ENCODE measurements around the gene WIPF2.
"Not testable (repeated sequence)": the region's sequence is repeated elsewhere in the genome, so short reads cannot be mapped to it uniquely, and the experiment has no call there.

The WIPF2 gene

DNA sequence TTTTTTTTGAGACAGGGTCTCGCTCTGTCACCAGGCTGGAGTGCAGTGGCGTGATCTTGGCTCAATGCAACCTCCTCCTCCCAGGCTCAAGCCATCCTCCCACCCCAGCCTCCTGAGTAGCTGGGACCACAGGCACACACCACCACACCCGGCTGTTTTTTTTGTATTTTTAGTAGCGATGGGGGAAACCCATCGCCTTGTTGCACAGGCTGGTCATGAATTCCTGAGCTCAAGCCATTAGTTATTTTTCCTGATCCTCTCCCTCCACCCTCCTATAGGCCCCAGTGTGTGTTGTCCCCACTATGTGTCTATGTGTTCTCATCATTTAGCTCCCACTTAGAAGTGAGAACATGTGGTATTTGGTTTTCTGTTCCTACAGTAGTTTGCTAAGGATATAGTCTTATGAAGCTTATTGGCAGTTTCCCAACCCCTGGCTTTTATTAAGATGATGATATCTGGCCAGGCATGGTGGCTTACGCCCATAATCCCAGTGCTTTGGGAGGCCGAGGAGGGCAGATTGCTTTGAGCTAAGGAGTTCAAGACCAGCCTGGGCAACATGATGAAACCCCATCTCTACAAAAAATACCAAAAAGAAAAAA, 80.2 kb downstream of the WIPF2 start:
- not testable (repeated sequence) for DNase-seq

DNA sequence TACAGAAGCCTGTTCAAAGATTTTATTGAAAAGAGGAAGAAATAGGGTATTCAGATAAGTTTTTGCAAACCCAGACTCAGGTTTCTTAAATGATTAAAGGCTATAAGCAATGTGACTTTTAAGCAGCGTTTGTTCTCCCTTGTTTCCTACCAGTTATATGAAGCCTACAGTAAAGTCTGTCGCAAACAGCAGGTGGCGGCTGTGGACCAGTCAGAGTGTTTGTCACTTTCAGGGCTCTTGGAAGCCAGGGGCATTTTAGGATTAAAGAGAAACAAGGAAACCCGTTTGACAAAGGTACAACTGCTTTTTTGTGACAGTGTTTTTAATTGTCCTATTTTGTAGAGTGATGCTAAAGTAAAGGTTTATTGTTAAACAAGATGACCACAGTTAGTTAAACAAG, 82.2 kb downstream of the WIPF2 start:
- no peak for DNase-seq

DNA sequence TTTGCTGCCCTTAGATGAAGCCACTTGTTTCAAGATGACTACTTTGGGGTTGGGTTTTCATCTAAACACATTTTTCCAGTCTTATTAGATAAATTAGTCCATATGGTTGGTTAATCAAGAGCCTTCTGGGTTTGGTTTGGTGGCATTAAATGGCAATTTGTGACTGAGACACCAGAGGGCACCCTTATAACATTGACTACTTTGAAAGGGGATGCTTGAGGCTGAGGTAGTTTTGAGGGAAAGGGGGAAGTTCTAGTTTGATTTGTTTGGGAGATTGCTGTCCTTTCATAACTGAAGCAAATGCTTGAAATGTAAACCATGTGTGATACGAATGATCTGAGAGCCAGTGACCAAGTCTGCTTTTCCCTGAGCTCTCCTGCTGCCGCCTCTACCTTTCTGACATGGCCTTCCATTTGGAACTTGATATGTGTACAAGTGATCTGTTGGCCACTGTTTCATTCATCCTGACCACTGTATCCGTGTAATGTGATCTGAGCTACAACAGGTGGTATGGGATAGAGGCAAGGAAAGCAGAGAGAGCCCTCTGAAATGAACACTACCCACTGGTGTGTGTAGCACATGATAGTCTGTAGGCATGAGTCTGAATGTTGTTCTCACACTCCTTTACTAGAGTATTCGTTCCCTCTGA, 84.0 kb downstream of the WIPF2 start:
- peak; percentile 52 for DNase-seq

DNA sequence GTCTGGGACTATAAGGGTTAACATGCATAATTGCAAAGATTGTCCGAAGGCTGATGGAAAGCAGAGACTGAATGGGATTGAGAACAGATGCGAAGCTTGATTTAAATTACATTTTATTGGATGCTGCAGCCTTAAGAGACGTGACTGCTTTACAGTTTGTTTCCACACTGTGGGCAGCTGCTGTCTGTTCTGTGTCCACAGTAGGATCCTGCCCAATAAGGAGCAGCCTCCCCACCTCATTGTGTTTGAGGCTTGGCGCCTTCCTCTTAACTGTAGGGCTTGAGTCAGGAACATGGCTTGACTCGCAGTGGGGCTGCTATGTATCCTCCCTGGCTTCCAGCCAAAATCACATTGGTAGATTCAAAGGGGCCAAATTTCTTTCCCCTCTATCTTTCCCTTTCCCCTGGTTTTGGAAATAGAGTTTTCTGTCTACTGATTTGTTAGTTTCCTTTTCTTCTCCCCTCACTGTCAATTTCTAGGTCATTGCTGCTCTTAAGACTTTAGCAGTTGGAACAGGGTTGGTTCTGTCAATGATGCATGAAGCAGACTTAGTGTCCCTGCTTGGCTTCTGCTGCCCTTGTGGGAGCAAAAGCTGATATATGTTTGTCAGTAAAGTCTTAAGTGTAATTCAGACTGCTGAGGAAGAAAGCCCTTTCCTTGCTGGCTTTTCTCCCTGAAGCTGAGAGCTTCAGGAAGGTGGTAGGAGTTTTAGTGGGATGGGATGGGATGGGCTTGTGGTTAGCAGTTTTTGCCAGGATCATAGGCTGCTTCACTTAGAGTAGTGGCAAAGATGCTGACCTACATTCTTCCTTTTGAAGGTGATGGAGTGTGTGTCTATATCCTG, 84.8 kb downstream of the WIPF2 start:
- DNase-seq = no peak

DNA sequence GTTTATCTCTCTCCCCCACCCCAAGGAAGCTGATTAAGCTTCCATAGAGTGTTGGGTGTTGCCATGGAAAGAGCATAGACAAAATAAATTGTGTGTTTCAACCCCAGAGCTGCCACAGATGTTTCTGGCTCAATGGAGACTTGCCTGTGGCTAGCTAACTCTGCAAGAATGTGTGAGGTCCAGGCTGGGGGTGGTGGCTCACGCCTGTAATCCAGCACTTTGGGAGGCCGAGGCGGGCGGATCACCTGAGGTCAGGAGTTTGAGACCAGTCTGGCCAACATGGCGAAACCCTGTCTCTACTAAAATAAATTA, 85.4 kb downstream of the WIPF2 start:
- not testable (repeated sequence) for DNase-seq

DNA sequence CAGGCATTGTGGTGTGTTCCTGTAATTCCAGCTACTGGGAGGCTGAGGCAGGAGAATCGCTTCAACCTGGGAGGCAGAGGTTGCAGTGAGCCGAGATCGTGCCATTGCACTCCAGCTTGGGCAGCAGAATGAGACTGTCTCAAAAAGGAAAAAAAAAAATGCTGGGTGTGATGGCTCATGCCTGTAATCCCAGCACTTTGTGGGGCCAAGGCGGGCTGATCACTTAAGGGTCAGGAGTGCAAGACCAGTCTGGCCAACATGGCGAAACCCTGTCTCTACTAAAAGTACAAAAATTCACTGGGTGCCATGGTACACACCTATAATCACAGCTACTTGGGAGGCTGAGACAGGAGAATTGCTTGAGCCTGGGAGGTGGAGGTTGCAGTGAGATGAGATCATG, 85.8 kb downstream of the WIPF2 start:
- DNase-seq = not testable (repeated sequence)

DNA sequence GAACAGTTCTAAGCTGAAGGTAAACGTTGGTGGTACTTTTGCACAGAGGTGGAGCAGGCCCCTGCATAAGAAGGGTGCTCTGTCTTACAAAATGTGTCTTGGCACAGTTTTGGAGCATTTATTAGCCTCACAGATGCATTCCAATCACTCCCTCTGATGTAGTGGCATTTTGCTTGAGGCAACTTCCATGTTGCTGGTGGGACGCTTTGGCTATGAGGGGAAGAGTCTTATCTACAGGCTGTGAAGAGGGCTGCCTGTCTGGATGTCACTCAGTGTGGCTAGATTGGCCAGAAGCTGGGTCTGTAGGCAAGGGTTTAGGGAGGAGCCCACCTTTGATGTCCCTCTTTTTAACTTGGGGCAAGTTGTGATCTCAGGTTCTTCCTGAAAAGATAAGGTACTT, 87.3 kb downstream of the WIPF2 start:
- no peak for DNase-seq

DNA sequence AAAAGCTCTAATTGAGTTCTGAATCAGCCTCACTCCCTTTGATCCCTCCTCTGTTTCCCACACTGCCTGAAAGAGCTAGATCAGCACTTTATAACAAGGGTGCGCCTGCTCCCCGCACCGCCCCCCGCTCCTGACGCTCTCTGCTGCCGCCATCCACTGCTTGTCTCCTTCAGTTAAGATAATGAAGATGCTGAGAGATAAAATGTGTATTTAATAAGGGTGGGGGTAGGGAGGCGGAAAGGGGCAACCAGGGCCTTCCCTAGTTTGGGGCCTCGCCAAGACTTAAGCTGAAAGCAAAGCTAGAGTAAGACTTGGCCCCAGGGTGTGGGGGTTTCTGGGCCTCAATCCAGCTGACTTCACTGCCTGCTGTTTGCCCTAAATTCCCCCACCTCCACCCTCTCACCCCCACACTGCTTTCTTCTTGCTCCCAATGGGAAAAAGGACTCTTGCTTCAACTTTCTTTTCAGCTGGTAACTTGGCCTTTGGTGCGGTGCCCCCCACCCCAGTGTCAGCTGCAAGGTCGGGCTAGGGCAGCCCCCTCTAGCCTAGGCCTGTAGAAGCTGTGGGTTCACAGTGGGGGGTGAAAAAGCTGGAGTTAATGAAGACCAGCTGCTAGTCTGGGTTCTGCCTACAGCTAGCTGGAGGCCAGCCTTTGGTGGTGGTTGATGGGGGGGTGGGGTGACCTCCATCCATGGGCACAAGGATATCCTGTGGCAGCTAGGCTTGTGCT, 88.1 kb downstream of the WIPF2 start:
- DNase-seq = no peak

DNA sequence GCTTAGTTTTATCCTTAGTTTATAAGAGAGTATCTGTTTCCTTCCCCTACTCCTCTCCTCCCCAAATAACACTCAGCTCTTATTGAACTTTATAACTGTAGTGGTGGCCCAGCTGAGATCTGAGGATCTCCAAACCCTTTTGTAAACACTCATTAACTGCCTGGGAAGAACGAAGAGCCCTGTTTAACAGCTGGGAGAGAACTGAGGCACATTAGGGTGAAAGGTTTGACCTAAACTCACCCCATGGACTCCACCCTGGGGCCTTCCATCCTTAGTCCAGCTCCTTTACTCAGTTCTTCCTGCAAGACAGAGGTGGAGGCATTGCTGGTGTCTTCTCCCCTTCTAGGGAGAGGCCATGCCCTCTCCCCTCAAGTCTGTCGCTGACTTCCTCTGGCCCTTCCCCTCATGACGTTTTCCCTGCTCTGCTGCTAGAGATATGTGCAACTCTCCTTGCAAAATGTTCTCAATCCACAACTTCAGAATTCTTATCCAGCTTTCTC, 88.7 kb downstream of the WIPF2 start:
- DNase-seq = no peak

DNA sequence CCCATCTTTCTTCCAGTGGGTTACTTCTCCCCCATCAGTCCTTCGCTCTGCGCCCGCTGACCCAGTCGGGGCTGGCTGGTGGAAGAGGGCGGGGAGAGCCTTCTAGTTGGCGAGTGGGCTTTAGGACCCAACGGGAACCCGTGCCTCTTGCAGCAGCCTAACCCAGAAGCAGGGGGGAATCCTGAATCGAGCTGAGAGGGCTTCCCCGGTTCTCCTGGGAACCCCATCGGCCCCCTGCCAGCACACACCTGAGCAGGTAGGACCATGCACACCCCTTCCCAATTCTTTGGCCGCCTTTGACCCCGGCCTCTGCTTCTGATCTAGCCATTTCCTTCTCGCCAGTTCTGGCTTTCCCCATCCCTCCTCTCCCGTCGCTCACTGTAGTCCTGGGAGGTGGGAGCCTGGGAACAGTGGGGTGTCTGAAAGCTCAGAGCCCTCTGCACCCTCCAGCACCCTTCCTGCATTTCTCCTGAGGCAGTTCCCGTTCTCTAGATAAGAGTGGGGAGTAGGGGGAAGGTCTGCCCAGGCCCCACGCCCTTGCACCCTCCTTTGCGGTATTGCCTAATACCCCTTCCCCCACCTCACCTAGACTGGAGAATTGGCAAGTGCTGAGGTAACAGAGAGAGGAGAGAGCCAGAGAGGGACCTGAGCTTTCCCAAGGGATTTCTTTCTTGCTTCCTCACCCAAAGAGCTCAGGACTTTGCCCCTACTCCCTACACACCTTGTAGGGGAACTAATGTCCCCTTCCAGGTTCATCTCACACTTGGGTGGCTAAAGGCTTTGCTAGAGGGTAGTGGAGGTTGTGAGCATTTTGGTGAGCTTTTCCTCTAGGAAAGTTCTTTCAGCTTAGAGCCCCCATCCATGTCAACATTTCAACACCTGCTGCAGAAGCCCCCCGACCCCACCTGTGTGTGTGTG, 90.2 kb downstream of the WIPF2 start, which contains the start of gene RARA:
Gene RARA, plus strand, starts transcription at position 150 of the 918 bp plus-strand sequence. CDS start 22,039 bp downstream, outside the sequence.
- DNase-seq = no peak

DNA sequence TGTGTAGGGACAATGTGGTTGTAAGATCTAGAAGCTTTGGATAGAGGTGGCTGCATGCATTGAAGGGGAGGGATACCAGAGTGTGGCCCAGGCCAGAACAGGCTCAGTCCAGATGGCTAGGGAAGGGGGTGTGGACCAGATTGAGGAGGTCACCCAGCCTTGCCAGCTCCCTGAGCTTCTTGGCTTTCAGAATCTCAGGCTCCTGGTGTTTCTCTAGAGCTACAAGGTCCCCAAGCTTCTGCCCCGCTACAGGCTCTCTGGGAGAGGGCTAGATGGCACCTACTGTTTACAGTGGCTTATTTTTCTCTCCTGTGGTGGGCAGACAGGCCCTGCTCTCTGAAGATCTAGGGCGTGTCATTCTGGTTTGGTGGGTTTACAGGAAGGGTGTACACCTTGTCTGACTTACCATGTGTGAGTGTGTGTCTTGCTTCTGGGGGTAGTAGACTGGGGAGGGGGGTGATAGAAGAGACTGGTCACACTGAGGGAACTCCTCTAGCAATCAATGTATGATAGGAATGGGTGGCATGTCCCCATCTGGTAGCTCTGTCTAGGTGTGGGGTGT, 90.9 kb downstream of the WIPF2 start:
- DNase-seq = no peak

DNA sequence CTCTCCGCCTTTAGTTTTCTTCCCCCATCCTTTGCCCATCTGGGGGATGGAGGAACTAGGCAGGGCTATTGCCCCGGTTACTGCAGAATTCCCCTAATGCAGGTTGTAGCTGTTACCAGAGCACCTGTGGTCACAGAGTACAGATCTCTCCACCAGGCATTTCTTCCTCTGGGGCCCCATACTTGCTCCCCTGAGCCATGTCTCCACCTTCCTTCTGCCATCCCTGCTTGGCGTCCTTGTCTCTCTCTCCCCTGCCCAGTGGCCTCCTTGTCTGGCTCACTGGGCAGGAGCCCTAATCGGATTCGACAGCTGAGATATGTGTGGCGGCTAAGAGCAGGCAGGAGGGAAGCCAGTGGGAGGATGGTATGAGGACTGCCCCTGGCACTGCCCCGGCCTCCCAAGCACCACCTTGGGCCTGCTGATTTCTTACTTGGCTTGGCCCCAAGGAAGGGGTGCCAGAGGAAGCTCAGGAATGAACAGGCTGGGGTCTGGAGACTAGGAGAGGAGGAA, 91.8 kb downstream of the WIPF2 start:
- no peak for DNase-seq

DNA sequence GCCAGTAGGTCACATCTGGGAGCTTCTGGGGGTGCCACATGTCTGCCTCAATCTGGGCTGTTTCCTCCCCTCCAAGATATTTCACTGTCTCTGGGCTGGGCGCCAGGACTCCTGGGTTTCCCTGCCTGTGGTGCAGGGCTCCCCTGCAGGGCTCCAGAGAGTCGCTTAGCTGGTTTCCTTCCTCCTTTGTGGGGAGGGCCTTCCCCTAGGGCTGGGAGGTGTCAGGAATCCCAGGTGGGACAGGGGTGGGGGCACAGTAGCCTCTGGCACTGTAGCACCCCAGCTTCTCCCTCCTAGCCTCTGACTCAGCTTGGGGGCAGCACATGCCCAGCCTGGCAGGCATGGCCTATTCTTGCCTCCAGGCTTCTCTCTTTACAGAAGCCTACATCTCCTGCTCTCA, 92.5 kb downstream of the WIPF2 start:
- no peak for DNase-seq

DNA sequence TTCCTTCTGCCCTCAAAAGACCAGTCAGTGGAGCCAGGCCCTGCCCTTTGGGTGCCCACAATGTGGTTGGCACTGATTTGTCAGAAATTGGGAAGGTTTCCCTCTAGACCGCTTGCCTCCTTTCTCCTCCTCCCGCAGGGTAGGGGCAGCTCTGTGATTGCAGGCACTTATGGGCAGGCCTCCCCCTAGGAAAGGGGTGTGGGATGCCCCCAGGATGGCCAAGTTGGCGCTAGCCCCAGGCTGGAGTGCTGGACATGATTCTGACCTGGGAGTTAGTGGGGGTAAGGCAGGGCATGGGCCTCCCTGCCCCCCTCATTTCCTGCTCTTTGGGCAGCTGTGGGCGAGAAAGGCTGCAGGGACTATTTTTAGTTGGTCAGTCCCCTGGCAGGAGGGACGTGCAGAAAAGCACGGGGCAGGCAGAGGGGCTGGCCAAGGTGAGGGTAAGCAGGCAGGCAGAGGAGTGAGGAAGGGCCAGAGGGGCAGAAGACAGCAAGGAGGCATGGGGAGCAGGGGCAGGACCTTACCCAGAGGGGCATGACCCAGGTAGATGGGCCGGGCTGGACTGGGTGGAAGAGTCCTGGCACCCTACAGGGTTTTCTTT, 93.1 kb downstream of the WIPF2 start:
- DNase-seq = no peak

DNA sequence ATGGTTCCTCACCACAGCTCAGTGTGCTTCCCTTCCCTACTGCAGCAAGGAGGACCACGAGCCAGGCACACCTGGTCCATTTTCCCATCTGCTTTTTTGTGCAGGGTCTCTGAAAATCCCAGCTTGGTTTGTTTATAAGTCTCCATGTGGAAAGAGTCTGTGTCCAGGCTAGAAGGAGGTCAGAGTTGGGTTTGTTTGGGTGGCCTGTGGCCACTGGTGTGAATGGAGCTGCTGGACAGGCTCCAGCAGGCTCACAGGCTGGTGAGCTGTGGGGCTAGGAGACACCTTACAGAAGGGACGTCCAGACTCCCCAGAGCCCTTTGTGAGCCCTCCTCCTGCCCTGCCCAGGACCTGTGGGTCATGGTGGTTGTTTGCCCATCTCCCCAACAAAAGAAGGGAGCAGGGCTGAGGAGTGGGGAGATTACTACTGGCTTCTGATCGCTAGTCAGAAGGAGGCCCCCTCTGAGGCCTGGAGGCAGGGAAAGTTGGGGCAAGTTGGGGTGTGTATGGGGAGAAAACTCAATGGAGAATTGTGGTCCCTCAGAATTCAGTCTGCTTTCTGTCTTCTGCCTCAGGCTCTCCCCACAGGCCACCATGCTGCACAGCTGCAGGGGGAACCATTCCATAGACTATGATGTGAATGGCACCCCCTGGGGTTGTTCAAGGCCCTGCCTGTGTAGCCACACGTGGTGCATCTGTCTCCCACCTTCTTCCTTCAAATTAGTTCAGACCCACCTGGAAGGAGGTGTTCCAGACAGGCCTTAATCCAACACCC, 94.0 kb downstream of the WIPF2 start:
- DNase-seq = no peak

DNA sequence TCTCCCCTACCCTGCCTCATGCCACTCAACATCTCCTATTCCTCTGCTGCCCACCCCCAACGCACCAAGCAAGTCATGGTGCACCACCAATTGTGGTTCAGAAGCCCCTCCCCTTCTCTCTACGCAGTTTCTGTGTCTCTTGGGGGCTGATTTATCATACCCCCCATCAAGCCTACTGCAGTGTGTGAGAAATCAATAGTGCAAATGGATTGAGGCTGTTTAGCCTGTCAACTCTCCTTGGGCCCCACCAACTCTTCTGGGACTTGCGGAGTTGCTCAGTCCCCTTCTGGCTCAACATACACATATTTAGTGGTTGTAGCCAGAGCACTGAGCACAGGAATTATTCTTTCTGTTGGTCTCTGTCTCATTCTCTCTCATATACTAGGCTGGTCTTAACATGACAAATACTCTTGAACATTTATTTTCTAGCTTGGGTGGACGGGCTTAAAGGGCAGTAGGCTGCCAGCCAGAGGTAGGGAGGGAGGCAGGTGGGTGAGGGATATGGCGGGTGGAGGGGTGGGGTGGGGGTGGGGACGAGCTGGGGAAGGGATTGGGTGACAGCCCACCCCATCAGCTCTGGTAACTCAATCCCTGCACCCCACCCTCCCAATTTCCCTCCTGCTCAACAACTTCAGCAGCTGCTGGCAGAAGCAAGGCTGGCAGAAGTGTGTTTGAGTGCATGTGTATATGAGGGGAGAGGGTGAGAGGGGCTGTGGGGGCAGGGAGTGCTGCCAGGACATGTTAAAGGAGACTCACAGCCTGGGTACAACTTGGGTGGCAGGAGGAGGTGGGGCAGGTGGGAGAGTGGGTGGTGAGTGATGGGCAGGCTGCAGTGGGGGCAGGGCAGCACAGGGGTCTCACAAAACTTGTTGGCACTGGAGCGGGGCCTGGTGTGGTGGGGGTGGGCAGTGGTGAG, 94.8 kb downstream of the WIPF2 start:
- DNase-seq = no peak

DNA sequence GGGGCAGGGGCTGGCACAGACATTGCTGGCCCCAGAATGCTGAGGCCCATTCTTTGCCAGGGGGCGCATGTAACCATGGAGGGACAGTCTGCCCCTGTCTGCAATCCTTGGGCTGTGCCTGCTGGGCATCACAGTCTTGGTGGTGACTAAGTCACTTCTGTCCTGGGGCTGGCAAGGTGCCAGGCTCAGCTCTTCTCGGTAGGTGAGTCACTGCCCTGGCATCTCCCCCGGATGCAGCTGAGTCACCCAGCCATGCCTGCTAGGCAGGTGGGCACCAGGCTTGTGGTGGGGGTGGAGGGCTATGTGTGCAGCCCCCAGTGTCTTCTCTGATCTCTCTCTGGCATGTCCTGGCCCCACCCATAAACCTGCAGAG, 95.5 kb downstream of the WIPF2 start:
- DNase-seq = peak; percentile 84

DNA sequence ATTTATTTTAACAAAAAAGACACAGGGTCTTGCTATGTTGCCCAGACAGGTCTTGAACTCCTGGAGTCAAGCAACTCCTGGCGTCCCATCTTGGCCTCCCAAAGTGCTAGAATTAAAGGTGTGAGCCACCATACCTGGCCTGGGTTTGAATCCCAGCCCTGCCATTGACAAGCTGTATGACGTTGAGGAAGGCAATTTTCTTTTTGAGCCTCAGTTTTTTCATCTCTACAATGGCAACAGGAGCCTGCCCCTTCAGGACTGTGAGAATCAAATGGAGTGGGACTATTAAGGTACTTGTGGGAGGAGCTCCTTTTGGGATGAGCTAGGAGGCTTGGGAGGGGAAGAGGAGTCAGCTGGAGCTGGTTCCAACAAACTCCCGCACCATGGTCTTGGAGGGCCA, 96.1 kb downstream of the WIPF2 start:
- no peak for DNase-seq

Measured in effector CD4-positive, alpha-beta T cell (primary cell).